Measurements from ENCODE around the gene PDE2A.

The PDE2A gene

DNA sequence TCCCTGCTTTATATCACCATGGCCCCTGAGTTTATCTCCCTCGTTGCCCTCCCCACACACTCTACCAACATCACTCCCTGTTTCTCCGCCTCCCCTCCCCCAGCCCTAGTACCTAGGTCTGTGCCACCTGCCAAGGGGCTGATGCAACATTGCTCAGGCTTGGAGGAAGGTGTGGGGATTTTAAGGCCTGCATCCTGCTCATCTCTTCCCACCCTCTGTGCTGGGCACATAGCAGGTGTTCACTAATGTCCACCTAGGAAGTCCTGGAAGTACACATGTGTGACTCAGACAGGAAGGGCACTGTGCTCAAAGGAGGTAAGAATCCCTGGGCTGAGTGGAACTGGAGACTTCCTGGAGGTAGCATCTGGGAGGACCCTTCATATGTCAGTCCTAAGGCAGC lies 37.0 kb downstream of the PDE2A start:
- DNase-seq (ENCODE audit: low read depth in 2 of 2) = no peak

DNA sequence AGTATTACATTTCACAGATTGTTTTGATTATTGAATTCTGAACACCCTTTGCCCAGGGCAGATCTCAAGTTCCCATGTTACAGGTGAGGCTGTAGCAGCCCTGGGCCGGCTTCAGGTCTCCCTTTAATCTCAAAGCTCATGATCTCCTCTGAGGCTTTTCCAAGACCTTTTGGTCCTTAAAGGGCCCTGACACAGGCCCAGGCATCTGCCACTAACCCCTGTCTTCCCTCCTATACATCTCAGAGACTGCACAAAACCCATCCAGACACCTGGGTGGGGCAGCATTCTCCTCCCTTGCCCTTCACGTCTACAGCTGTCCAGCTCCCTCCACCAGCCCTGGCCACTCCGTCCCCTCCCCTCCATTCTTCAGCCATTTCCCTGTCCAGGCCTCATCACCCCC lies 37.8 kb downstream of the PDE2A start:
- DNase-seq (ENCODE audit: low read depth in 2 of 2) = no peak

DNA sequence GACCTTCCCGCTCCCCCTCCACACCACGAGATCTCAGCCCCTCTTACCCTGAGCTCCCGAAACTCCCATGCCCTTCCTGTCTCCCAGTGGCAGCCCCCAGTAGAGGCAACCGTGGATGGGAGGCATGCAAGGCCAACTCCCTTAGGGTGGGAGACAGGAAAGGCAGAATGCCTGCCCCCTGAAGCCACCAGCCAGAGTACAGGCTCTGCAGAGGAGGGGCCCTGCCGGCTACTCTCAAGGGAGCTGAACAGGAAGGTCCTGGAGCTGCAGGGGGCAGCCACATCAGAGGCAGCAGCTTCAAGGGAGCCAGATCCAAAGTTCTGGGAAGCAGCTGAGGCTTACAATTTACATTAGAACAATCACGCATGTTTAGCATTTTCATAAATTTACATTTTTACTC lies 38.3 kb downstream of the PDE2A start:
- no peak for DNase-seq (ENCODE audit: low read depth in 2 of 2)

DNA sequence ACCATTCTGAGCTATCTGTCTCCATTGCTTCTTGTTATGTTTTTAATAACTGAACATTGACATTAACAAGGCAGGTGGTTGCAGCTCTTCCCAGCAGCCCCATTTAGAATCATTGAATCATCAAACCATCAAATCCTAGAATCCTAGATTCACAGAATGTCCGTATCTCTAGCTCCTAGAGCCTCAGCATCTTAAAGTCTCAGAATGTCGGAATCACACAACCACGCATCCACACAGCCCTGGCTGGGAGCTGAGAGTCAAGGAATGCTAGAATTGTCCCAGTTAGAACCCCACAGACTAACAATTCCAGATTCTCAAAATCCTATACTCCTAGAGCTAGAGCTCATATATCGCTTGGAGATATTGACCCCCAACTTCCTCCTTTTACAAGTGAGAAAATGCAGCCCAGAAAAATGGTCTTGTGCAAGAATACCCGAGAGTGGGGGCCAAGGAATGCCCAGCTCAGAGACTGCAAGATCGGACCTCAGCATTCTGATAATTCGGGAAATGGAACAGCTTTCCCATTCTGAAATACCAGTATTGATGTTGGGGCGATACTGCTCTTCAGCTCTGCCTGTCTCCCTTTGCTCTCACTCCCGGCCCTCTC lies 38.8 kb downstream of the PDE2A start:
- DNase-seq (ENCODE audit: low read depth in 2 of 2) = no peak

DNA sequence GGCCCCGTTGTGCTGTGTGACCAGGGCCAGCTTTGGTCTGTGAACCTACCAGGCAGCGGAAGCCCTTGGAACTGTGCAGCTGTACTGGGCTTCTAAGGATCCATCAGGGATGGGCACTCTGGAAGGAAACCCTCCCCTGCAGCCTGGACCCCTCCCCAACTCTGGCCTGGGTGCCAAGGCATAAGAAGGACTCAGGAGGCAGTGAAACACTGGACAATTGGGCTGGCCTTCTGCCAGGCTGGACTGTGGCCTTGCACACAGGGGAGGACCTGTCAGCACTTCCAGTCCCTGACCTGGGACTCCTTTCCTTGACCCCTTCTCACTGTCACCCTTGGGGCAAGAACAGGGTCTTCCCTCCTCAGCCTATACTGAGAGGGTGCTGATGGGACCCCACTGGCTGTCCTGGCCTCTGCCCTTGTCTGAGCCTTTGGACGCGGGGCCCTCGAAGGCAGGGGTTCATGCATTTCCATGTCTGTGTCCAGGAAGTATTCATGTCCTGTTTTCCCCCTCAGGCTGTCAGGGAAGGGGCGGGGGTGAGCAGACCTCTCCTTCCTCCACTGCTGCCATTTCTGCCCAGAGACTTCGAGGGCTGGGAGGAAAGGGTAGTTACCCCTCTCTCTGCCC lies 39.6 kb downstream of the PDE2A start:
- no peak for DNase-seq (ENCODE audit: low read depth in 2 of 2)

DNA sequence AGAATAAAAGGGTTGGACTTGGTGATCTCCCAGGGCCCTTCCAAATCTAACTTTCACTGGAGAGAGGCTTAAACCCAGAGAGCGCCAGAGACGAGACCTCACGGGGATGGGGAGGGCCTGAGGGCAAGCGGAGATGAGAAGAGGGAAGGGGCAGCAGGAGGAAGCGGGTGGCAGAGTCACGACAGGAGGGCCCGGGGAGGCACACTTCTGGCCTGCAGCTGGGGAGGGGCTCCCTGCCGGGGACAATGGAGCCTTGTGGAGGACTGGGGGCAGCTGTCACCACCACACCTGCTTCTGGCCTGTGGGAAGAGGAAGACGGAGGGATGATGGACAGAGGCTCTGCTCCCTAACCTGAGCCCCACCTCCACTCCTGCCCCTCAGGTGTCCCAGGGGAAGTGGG lies 40.2 kb downstream of the PDE2A start:
- no peak for DNase-seq (ENCODE audit: low read depth in 2 of 2)

DNA sequence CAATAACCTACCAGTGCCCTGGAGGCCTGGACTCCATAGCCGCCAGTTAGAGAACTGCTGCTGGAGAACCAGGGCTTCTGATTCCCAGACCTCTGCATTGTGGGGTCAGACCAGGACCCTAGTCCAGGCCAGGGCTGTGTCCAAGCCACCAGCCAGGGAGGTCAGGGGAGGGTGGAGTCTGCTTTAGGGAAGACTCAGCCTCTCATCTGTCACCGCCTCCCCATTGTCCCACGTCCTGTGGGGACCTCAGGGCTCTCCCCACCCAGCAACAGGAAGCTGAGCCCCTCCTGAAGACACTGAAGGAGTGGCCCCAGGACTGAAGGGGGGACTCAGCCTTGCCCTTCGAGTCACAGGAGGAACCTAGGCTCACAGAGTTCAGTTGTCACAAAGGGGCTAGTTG lies 41.2 kb downstream of the PDE2A start:
- no peak for DNase-seq (ENCODE audit: low read depth in 2 of 2)

DNA sequence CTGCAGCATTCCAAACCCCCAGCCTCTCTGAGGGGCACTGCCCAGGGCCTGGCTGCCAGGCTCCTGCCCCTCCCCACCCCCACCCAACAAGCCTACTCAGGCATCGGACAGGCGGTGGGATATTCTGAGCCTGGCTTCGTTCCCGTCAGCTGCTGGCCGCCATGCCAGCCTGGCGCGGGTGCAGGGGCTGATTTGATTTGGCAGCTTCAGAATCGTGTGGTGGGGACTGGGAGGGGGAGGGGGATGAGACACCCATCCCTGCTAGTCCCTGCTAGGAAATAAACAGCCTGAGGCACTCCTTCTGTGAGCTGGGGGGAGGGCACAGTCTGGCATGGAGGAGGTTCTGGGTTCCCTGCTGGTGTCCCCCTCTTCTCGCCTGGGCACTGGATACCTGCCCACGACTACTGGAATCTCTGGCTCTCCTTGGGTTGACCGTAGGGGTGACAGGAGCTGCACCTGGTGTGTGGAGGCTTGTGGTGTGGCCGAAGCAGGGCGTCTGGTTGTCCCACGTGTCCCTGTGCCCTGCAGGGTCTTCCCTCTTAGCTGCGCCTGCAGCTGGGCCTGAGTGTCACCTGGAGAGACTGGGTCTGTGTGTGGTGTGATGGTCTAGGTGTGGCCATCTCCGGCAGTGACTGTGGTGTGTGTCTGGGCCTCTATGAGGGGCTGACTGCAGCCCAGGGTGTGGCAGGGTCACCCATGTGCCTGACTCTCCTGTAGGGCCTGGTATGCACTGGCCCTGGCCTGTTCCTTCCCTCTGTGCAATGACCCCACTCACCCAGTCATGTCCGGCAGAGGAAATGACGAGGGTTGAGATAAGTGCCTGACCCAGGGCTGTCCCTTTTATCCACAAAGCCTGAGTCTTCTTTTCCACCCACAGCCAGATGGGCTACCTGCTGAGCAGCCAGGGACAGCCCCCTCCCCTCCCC lies 42.2 kb downstream of the PDE2A start:
- DNase-seq (ENCODE audit: low read depth in 2 of 2) = no peak

DNA sequence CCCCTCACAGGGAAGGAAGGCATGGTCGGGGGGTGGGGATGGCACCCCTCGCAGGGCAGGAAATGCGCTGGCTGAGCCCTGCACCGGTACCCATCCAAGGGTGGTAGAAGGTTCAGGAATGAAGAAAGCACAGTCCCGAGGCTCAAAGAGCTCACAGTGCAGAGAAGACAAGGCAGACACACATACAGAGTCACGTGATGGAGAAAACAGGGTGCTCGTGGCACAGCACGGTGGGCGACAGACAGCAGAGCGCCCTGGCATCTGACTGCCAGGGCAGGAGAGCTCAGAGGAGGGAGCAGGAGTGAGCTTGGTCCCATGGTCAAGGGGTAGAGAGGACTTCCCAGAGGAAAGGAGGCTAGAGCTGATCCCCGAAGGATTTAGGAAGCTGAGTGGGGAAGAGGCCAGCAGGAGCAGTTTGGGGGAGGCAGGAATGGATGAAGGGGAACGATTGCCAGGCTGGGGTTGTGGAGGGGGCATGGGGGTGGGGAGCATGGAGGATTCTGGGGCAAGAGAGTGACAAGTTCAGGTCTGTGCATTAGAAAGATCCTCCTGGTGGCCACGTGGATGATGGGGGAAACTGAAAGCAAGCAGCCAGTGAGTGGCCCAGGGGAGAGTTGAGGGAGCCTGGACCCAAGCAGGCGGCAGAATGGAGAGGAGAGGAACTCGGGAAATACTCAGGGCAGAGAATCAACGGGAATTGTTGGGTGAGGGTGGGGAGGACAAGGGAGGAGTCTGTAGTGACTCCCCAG lies 43.9 kb downstream of the PDE2A start:
- DNase-seq (ENCODE audit: low read depth in 2 of 2) = no peak

DNA sequence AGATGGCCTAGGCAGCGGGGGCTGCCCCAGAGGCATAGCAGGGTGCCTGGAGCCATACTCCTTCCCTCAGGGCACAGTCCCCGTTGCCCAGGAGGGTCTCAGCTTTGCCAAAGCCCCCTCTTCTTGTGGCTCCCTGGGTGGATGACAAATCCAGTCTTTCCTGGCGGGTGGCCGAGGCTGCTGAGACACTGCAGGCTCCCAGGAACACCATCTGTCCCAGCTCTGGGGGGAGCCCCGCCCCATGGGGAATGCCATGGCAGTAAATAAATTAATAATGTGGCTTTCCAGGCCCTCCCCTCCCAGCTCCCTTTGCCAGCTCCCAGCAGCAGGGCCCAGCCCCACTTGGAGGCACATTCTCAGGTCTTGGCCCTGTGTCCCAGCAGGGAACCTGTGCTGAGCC lies 45.0 kb downstream of the PDE2A start:
- DNase-seq (ENCODE audit: low read depth in 2 of 2) = no peak

DNA sequence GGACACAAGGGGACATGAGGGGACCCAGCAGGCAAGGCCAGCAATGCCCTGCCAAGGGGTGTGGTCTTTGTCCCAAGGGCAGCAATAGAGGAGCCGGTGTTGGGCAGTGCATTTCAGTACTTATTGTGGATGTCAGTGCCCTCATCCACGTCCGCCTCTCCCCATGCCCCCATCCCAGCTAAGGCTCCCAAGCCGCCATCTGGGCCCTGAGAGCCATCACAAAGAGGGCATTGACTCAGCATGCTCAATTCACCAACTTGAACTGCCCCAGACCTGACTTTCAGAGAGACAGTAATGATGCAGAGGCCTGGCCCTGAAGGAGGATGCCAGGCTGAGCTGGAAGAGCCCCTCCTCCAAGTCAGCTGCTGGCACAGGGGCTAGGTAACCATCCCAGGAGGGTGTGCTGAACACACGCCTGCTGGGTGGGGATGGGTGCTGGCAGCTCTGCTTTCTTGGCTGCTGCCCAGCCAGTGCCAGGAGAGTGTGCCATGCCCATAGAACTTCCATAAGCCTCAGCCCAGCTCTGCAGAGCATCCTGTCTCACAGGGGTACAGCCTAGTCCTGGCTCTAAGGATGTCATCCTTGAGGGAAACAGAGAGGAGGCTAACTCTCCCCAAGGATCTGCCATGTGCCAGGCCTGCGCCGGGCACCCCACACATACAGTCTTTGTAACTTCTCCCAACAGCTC lies 46.5 kb downstream of the PDE2A start:
- no peak for DNase-seq (ENCODE audit: low read depth in 2 of 2)

DNA sequence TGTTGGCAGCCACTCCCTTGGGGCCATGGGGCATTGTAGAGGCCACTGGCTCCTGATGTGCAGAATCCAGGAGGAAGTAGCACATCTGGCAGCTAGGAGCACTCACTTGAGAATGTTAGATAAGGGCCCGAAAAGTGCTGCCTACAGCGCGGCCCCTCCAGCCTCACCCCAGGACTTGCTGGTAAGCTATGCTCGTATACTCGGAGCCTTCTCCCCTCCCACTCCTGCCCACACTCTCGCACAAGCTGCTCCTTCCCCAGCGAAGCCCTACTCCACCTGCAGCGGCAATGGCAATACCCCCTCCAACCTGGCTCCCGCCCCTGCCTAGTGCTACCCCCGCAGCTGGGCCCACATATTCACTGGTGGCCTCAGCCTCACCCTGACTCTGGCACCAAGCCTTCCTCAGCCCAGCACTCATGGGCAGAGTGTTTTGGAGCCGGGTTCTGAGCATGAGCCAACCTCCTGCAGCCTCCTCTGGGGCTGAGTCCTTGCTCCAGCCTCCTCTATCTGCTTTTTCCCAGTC lies 47.7 kb downstream of the PDE2A start:
- no peak for DNase-seq (ENCODE audit: low read depth in 2 of 2)

DNA sequence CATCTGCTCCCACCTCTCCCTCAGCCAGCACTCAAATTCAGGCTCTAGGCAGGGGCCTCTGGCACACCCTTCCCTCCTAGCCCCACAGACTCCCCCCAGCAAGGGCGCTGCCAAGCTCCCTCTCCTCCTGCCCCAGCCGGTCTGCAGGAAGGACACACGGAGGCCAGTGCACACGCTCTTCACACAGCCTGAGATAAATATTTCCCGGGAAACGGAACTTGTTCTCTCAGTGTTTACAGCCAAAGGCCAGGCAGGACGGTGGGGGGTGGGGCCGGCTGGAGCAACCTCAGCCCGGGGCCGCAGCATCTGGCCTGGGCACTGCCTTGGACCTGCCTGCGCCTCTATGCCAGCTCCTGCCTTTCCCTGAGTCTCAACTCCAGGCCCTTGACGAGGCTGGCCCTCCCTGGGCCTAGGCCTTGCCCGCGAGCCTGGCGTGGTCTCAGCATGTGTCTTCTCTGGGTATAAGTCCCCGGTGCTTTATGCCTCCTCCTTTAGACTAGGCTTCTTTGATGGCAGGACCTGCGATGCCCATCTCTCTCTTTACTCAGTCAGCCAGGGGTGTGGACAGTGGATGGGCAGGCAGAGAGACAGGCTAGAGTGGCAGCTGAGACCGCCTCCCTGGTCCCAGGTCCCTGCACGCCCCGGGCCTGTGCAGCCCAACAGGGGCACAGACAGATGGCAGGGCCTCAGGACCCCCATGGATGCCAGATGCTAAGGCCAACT lies 48.4 kb downstream of the PDE2A start:
- DNase-seq (ENCODE audit: low read depth in 2 of 2) = no peak

DNA sequence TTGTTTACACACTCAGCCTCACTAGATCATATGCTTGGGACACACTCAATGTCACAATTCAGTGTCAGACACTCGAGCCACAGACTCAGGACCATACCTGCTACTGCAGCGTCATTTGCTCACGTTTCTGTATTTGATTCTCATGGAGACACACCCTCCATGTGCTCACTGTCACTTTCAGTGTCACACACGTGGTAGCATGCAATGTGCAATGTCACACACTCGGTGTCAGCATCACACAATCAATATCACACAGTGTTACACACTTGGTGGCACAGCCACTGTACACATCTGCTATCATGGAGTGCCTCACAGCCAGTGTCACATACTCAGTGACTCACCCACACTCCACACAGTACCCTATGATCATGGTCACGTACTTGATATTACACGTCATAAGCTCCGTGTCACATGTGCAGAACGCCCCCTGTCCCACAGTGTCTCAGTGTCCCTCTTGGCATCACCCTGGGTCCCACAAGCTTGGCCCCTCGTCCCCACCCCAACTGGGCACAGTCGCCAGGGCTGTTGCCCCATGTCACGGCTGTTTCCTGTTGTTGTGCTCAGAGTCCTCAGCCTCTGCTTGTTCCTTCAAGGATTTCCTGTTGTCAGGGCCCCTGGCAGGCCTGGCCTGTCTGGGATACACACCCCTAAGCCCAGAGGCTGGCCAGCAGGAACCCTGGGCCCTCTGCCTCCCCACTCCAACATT lies 49.6 kb downstream of the PDE2A start:
- no peak for DNase-seq (ENCODE audit: low read depth in 2 of 2)

DNA sequence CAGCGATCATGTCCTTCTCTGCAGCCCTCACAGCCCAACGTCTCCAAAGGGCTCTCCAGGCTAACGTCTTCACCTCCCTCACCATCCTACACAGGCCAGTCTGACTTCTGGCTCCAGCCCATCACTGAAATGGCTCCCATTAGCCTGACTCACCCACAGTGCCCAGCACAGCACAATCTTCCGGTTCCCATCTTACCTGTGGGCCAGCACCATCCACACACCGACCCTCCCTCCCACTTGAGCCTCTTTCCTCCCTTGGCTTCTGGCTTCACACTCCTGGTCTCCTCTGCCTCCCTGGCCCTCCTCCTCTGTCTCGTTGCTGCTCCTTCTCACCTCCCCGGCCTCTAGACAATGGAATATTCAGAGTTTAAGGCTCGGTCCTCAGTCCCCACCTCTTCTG lies 51.2 kb downstream of the PDE2A start:
- no peak for DNase-seq (ENCODE audit: low read depth in 2 of 2)

DNA sequence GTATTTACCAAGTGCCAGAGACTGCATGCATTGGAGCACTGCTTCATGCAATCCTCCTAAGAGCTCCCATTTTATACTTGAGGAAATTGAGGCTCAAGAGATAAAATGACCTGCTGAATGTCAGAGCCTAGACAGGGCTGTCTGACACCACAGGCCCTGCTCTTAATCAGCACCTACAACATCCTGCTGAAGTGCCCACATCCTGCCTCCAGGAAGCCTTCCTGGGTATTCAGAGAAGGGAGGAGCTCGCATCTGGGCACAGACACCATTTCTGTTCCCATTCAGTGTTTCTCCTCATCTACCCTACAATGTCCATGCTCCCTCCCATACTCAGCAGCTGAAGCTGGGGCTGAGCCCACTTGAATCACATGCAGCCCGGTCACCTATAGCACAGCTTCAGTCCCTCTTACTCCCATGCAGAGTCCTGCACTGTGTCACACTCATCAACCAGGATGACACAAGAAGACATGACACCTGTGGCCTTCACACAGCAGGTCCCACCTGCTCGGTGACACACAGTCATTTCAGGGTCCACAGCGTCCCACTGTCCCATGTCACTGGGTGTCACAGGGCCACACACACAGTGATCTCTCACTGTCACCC lies 53.1 kb downstream of the PDE2A start:
- DNase-seq (ENCODE audit: low read depth in 2 of 2) = no peak

DNA sequence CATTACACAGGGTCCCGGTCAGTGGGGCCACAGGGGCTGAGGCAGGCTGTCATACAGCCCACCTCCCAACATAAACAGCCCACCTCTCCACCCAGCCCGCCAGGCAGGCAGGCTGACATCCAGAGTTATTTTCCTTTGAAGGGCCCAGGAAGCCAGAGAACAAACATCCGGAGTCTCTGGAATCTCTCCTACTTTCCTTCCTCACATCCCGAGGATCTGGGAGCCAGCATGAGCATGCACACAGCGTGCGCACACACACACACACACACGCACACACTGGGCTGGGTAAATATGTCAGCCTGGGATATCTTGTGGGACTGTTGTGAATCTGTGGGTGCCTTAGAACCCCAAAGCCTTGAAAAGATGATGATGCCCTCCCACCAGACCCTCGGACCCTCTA lies 55.4 kb downstream of the PDE2A start:
- no peak for DNase-seq (ENCODE audit: low read depth in 2 of 2)

DNA sequence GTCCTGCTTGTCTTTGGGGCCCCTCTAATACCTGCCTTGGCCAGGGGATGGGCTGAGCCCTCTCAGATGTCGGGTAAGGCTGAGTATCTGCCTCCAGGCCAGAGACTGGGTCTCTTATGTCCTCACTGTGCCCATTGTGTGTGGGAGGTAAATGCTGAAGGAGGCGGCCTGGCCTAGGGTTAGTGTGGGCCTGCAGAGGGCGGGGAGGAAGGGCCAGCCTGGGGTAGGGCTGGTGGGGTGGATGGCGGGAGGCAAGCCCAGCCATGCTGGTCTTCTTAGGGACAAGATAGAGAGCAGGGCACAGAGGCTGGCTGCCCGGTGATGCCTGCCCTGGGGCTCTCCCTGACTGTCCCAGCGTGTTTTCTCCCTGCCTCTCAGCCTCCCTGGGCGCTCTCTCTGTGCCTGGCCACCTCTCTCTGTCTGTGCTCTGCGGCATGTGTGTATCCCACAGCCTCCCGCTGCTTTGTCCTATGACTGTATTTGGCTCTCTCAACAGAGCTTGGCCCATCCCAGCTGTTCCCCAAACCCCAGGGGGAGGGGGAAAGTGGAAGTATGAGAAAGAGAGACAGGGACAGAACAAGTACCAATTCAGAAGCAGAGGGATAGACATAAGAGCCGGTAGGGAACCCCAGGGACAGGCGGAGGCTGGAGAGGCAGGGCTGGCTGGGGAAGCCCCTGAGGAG lies 57.0 kb downstream of the PDE2A start:
- no peak for DNase-seq (ENCODE audit: low read depth in 2 of 2)

DNA sequence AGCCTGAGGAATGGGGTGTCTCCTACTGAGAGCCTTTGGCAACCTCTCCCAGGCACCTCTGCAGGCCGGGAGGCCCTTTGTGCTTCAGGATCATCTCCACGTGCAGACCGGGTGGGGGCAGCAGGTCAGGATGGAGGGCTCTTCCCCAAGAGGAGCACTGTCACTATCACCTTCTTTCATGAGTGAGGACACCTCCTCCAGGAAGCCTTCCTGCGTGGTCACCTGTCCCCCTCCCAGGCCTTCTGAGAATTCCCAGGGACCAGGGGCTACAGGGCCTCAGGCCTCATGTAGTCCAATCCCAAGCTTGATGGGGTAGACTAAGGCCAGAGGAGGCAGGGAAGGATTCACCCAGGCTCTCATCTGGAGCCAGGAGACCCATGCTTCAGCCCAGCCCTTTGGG lies 57.6 kb downstream of the PDE2A start:
- DNase-seq (ENCODE audit: low read depth in 2 of 2) = no peak
